Measurements from ENCODE around the gene GNPDA1. TPM values are rescaled to one million over a fixed set of nuclear protein-coding genes. Genes with fewer than 3 reads are reported as not detected.

Gene GNPDA1
- total and polyA plus RNA-seq, 9 of the 15 experiments (the other 6 are each of a cell fraction or from before 2014, with no cell fraction given) = 14.1 to 145 (median 52.2) TPM

- no peaks in the 10 kb centered on the region for H3K36me3 ChIP-seq (ENCODE audit: control insufficient read depth, insufficient read depth, low read length)
- no peaks in the 10 kb centered on the region for H3K9me3 ChIP-seq (replicated peaks; ENCODE audit: control insufficient read depth, insufficient read depth, low read depth, low read length)
- FAIRE-seq = no peak
- H3K27me3 ChIP-seq (ENCODE audit: control insufficient read depth in 2 of 2, insufficient read depth in 2 of 2, low read length in 2 of 2) = peaks cover 17 to 47% of the 10 kb centered on the region in 2 experiments; a peak in 4 of 5 replicates
- intact Hi-C loops (cut with micrococcal nuclease) (no loop called here), in situ Hi-C loops (cut with MboI) (loop anchor here (5.0 kb wide), 2 partner anchors 75 to 260 kb away; no protein-coding TSS in a partner anchor)
- peaks cover 3 to 16% of the 10 kb centered on the region in 2 experiments; a peak in 4 of 5 replicates for H3K4me1 ChIP-seq (replicated peaks in 1 of 2; ENCODE audit: control insufficient read depth in 2 of 2, insufficient read depth in 2 of 2, low read length in 2 of 2)
- 31% methylated on average over 16 of the region's 16 CpGs for WGBS (ENCODE audit: insufficient coverage, low coverage, missing lambda C conversion rate)
- H2AFZ ChIP-seq (ENCODE audit: low read depth, low read length) = no peak overlapping the region
- no peaks in the 10 kb centered on the region for H3K79me2 ChIP-seq (ENCODE audit: control insufficient read depth, insufficient read depth, low read length)
- H3K27ac ChIP-seq (ENCODE audit: extremely low read depth, low read depth, low read length) = no peak overlapping the region
- BruUV-seq (replicated peaks) = no TSS peak
- H4K20me1 ChIP-seq (replicated peaks; ENCODE audit: control insufficient read depth, insufficient read depth, low read length) = peaks cover 9% of the 10 kb centered on the region; the same call in 1 of the 2 replicates
- H3K4me2 ChIP-seq (ENCODE audit: insufficient read depth, low read length) = no peak overlapping the region
- ATAC-seq = peak; percentile 6; the same call in 2 of the 3 replicates
- H3K9me1 ChIP-seq (ENCODE audit: control insufficient read depth, insufficient read depth, low read length) = no peaks in the 10 kb centered on the region
- H3K9ac ChIP-seq (ENCODE audit: insufficient read depth in 1 of 2, low read depth in 2 of 2, low read length in 2 of 2) = peak overlapping the region in 1 of 2 experiments; percentile 10; a peak in 2 of 4 replicates
- POLR2A ChIA-PET = interaction anchor here (0.7 to 1.8 kb wide), 5 partner anchors 10 to 298 kb away, joined by 3 to 11 read pairs (median 4); partner anchors contain the start of gene RNF14
- no peak for DNase-seq (ENCODE audit: extremely low read depth in 1 of 4, low spot score in 3 of 4)
- CTCF ChIA-PET (ENCODE audit: low intra/inter-chr PET ratio) = interaction anchor here (0.8 kb wide), 1 partner anchor 68 kb away, joined by 4 read pairs; no protein-coding TSS in a partner anchor
- H3K4me3 ChIP-seq = no peak overlapping the region
- TF ChIP-seq RBFOX2 (IDR thresholded peaks at IDR 0.05; ENCODE audit: low read depth, low read length) (peak; percentile 35; the same call in 1 of the 2 replicates), KLF10 (CRISPR knock-in tag; IDR thresholded peaks at IDR 0.05) (no peak), TRIM24 (IDR thresholded peaks at IDR 0.05) (peak; percentile 49 to 63; a peak in 2 of 4 replicates), ERF (CRISPR knock-in tag; IDR thresholded peaks at IDR 0.05) (no peak), CEBPB (tag; IDR thresholded peaks at IDR 0.05) (peak; percentile 42; the same call in 1 of the 2 replicates), ZNF140 (CRISPR knock-in tag; IDR thresholded peaks at IDR 0.05) (no peak), CXXC5 (CRISPR knock-in tag; IDR thresholded peaks at IDR 0.05) (peak; percentile 12; the same call in 1 of the 2 replicates), MEIS2 (IDR thresholded peaks at IDR 0.05; ENCODE audit: partially characterized antibody) (no peak), LARP7 (IDR thresholded peaks at IDR 0.05) (no peak), TARDBP (IDR thresholded peaks at IDR 0.05) (no peak), ZNF589 (CRISPR knock-in tag; IDR thresholded peaks at IDR 0.05; ENCODE audit: low read depth) (peak; percentile 55; the same call in 1 of the 2 replicates), ZNF507 (tag; conservative IDR thresholded peaks at IDR 0.05) (no peak), MAFG (tag; conservative IDR thresholded peaks at IDR 0.05) (no peak), ZSCAN29 (IDR thresholded peaks at IDR 0.05) (no peak)
- TF ChIP-seq, protein P1, sequence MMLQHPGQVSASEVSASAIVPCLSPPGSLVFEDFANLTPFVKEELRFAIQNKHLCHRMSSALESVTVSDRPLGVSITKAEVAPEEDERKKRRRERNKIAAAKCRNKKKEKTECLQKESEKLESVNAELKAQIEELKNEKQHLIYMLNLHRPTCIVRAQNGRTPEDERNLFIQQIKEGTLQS (IDR thresholded peaks at IDR 0.05) = peak; percentile 81
- TF ChIP-seq, protein P1 (CRISPR knock-in tag; conservative IDR thresholded peaks at IDR 0.05) = no peak
- TF ChIP-seq, protein P2, sequence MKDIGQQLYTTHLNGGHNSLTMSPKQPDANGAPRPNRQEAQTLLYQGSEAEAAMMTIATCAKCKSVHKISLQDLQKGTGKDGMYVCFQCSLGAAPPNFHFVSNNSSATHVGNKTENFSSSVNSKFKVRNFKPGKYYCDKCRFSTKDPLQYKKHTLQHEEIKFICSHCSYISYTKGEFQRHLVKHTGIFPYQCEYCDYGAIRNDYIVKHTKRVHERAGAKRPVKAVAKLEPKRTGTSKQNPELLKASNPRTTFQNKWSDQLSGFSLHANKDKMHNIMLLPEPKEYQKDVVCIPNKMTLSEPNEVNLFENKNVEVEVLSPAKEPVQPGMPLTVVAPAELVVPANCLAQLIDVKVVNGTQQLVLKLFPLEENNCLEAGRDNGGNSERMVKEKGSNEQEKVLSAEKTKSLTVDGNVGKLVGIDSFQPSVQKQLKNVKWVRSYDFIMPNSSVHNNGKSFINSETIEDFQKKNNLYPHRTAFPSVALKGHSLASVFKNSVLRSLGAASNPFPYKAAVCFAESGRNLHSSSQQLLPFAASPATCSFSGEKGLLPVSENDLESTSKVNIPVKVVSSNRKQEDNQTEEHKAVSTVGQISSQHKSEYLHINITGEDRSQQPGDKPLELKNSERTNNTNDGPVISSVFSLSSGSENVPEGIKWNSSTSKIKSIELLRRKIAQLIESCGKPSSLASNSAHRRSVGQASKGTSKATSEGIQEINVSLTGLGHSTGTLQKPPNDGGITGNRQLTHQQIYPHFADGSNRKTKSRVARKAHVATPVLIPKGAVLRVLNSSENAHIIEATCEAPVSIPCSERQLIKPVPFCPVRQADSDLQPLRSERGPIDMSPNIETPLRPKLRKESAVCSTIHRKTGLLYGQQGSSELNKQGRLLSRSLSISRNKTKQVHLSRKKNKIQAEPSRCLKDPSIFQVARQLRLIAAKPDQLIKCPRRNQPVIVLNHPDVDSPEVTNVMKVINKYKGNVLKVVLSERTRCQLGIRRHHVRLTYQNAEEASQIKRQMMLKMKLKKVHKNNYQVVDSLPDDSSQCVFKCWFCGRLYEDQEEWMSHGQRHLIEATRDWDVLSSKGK (CRISPR knock-in tag; IDR thresholded peaks at IDR 0.05) = no peak
These were observed 55.3 kb downstream of the GNPDA1 start for GRCh38 chr5:141957367-141957996.
